Activated CD4-positive, alpha-beta memory T cell treated with anti-CD3 and anti-CD28 coated beads for 36 hours (primary cell): ENCODE measurements around the gene HARS1. TPM values are rescaled to one million over a fixed set of nuclear protein-coding genes. Genes with fewer than 3 reads are reported as not detected.
"Not testable (repeated sequence)": the region's sequence is repeated elsewhere in the genome, so short reads cannot be mapped to it uniquely, and the experiment has no call there.

Experiments
- CTCF ChIA-PET: fragments of 350-600 bp; sonication (Branson Sonifier 250); formaldehyde crosslinking; loops from one replicate; lab custom pipeline; 2021; ENCODE audit warnings: antibody characterized with exemption, inconsistent platforms; lab: Charles Lee
- POLR2A ChIA-PET: fragments of 350-600 bp; sonication (Branson Sonifier 250); formaldehyde crosslinking; loops from one replicate; lab custom pipeline; 2021; ENCODE audit warnings: antibody characterized with exemption; lab: Charles Lee
- DNase-seq: peaks from one replicate; pipeline ENCODE4 v3.0.0-alpha.2; 2020
- H3K27ac Mint-ChIP-seq: one replicate; pipeline ENCODE4 v1.8.0; 2021; ENCODE audit warnings: mixed read lengths
- H3K27me3 Mint-ChIP-seq: one replicate; pipeline ENCODE4 v1.8.0; 2021; ENCODE audit warnings: mixed read lengths
- H3K36me3 Mint-ChIP-seq: one replicate; pipeline ENCODE4 v1.8.0; 2021; ENCODE audit warnings: mixed read lengths
- H3K4me1 Mint-ChIP-seq: one replicate; pipeline ENCODE4 v1.8.0; 2021; ENCODE audit warnings: low read depth, mixed read lengths
- H3K4me3 Mint-ChIP-seq: one replicate; pipeline ENCODE4 v1.8.0; 2021; ENCODE audit warnings: mild to moderate bottlenecking, mixed read lengths
- H3K9me3 Mint-ChIP-seq: one replicate; pipeline ENCODE4 v1.8.0; 2021; ENCODE audit warnings: mixed read lengths
- intact Hi-C: fragments of 100-400 bp; cut with micrococcal nuclease; formaldehyde crosslinking; loops from one replicate; pipeline ENCODE4 v1.15.1; 2023
- total RNA-seq, 2 experiments: library from RNA; stranded (reverse); gene quantifications; one replicate each; pipeline ENCODE4 v1.2.3, GENCODE V29; 2021

Gene HARS1
- total RNA-seq: 10 to 100 TPM; 91.1 to 91.7 TPM

GRCh38 chr5:140690941-140691924 is at the start of gene HARS1, which contains the start of gene HARS2:
TSS of gene HARS1 (minus strand) at chr5:140691370. CDS start at chr5:140691304, 66 bp downstream.
TSS of gene HARS2 (plus strand) at chr5:140691455. CDS start at chr5:140691649, 194 bp downstream.
- no peaks in the 10 kb centered on the region for H3K27me3 Mint-ChIP-seq
- peak within 1 kb of the TSS; percentile 100 for H3K4me3 Mint-ChIP-seq
- H3K36me3 Mint-ChIP-seq: peaks cover 34% of the 10 kb centered on the region
- POLR2A ChIA-PET: interaction anchor here (0.5 to 2.8 kb wide), 17 partner anchors 10 to 933 kb away, joined by 3 to 23 read pairs (median 4); partner anchors contain the start of genes ANKHD1, DND1, IK and NDUFA2
- H3K27ac Mint-ChIP-seq: peak within 1 kb of the TSS; percentile 99
- H3K4me1 Mint-ChIP-seq: peaks cover 40% of the 10 kb centered on the region
- intact Hi-C loops: loop anchor here (1.0 kb wide), 5 partner anchors 9 to 290 kb away; partner anchors contain the start of genes ANKHD1, IK, NDUFA2 and WDR55
- DNase-seq: peak; percentile 92
- H3K9me3 Mint-ChIP-seq: no peaks in the 10 kb centered on the region
- CTCF ChIA-PET: interaction anchor here (0.6 to 2.1 kb wide), 5 partner anchors 9 to 289 kb away, joined by 3 to 11 read pairs (median 4); partner anchors contain the start of genes WDR55 and ZMAT2

- H3K27me3 Mint-ChIP-seq: peaks cover 28% of the 10 kb centered on the region
- intact Hi-C loops: no loop called here
- POLR2A ChIA-PET: no interaction called here
- no peak overlapping the region for H3K4me3 Mint-ChIP-seq
- no peaks in the 10 kb centered on the region for H3K4me1 Mint-ChIP-seq
- H3K27ac Mint-ChIP-seq: no peak overlapping the region
- DNase-seq: no peak
- CTCF ChIA-PET: no interaction called here
- H3K36me3 Mint-ChIP-seq: no peaks in the 10 kb centered on the region
- H3K9me3 Mint-ChIP-seq: peaks cover 15% of the 10 kb centered on the region
Measured at GRCh38 chr5:140737486-140737885, 46.3 kb upstream of the HARS1 start.

GRCh38 chr5:140734354-140734753 is 43.2 kb upstream of the HARS1 start:
- Mint-ChIP-seq H3K27me3 (peaks cover 33% of the 10 kb centered on the region), H3K4me3 (no peak overlapping the region), H3K27ac (no peak overlapping the region), H3K9me3 (peaks cover 5% of the 10 kb centered on the region), H3K36me3 (no peaks in the 10 kb centered on the region), H3K4me1 (no peaks in the 10 kb centered on the region)
- POLR2A ChIA-PET: no interaction called here
- no peak for DNase-seq
- CTCF ChIA-PET: no interaction called here
- intact Hi-C loops: no loop called here

- no peak for DNase-seq
- Mint-ChIP-seq H3K4me1 (no peaks in the 10 kb centered on the region), H3K36me3 (no peaks in the 10 kb centered on the region), H3K9me3 (peaks cover 5% of the 10 kb centered on the region), H3K27ac (no peak overlapping the region), H3K27me3 (peaks cover 33% of the 10 kb centered on the region), H3K4me3 (no peak overlapping the region)
- POLR2A ChIA-PET: no interaction called here
- intact Hi-C loops: no loop called here
- CTCF ChIA-PET: interaction anchor here (0.6 kb wide), 1 partner anchor 823 kb away, joined by 4 read pairs; no protein-coding TSS in a partner anchor
Measured at GRCh38 chr5:140733098-140733497, 41.9 kb upstream of the HARS1 start.

- peaks cover 18% of the 10 kb centered on the region for H3K27me3 Mint-ChIP-seq
- H3K4me1 Mint-ChIP-seq: peaks cover 8% of the 10 kb centered on the region
- H3K4me3 Mint-ChIP-seq: peak overlapping the region; percentile 80
- DNase-seq: peak; percentile 90
- H3K9me3 Mint-ChIP-seq: no peaks in the 10 kb centered on the region
- intact Hi-C loops: loop anchor here (1.0 kb wide), 2 partner anchors 8 to 15 kb away; no protein-coding TSS in a partner anchor
- ChIA-PET CTCF (interaction anchor here (0.9 to 2.1 kb wide), 6 partner anchors 15 to 481 kb away, joined by 3 to 9 read pairs (median 6); no protein-coding TSS in a partner anchor), POLR2A (interaction anchor here (0.5 to 1.8 kb wide), 5 partner anchors 15 to 380 kb away, joined by 3 to 8 read pairs (median 4); partner anchors contain the start of genes HARS1 and HARS2)
- H3K27ac Mint-ChIP-seq: peak overlapping the region; percentile 79
- H3K36me3 Mint-ChIP-seq: peaks cover 2% of the 10 kb centered on the region
Measured at GRCh38 chr5:140725799-140726471, 34.8 kb upstream of the HARS1 start.

- peaks cover 12% of the 10 kb centered on the region for H3K4me1 Mint-ChIP-seq
- CTCF ChIA-PET: interaction anchor here (0.7 to 2.0 kb wide), 4 partner anchors 10 to 369 kb away, joined by 3 to 6 read pairs (median 4); partner anchors contain the start of genes IK and NDUFA2
- not testable (repeated sequence) for H3K9me3 Mint-ChIP-seq, DNase-seq, H3K36me3 Mint-ChIP-seq, H3K4me3 Mint-ChIP-seq, H3K27ac Mint-ChIP-seq
- POLR2A ChIA-PET: interaction anchor here (0.7 kb wide), 1 partner anchor 37 kb away, joined by 3 read pairs; no protein-coding TSS in a partner anchor
- peaks cover 19% of the 10 kb centered on the region for H3K27me3 Mint-ChIP-seq
- intact Hi-C loops: loop anchor here (5.0 kb wide), 1 partner anchor 479 kb away; no protein-coding TSS in a partner anchor
Measured at GRCh38 chr5:140721395-140721794, 30.2 kb upstream of the HARS1 start.

- not testable (repeated sequence) for H3K4me3 Mint-ChIP-seq, H3K4me1 Mint-ChIP-seq, H3K36me3 Mint-ChIP-seq, DNase-seq, H3K9me3 Mint-ChIP-seq, H3K27ac Mint-ChIP-seq
- intact Hi-C loops: loop anchor here (1.0 to 5.0 kb wide), 2 partner anchors 347 to 478 kb away; no protein-coding TSS in a partner anchor
- ChIA-PET POLR2A (interaction anchor here (0.7 kb wide), 1 partner anchor 36 kb away, joined by 3 read pairs; no protein-coding TSS in a partner anchor), CTCF (interaction anchor here (0.7 to 2.7 kb wide), 16 partner anchors 10 to 644 kb away, joined by 3 to 19 read pairs (median 5); partner anchors contain the start of gene EIF4EBP3)
- peaks cover 15% of the 10 kb centered on the region for H3K27me3 Mint-ChIP-seq
Measured at GRCh38 chr5:140720738-140721137, 29.6 kb upstream of the HARS1 start.

- H3K36me3 Mint-ChIP-seq: no peaks in the 10 kb centered on the region
- H3K27ac Mint-ChIP-seq: no peak overlapping the region
- intact Hi-C loops: loop anchor here (1.0 kb wide), 1 partner anchor 8 kb away; no protein-coding TSS in a partner anchor
- H3K4me3 Mint-ChIP-seq: no peak overlapping the region
- ChIA-PET CTCF (interaction anchor here (0.5 to 2.7 kb wide), 5 partner anchors 8 to 478 kb away, joined by 3 to 19 read pairs (median 7); no protein-coding TSS in a partner anchor), POLR2A (interaction anchor here (0.6 kb wide), 1 partner anchor 314 kb away, joined by 7 read pairs; no protein-coding TSS in a partner anchor)
- H3K9me3 Mint-ChIP-seq: no peaks in the 10 kb centered on the region
- H3K27me3 Mint-ChIP-seq: peaks cover 10% of the 10 kb centered on the region
- no peak for DNase-seq
- H3K4me1 Mint-ChIP-seq: peaks cover 4% of the 10 kb centered on the region
Measured at GRCh38 chr5:140718266-140718592, 27.1 kb upstream of the HARS1 start.

GRCh38 chr5:140716238-140716637 is 25.1 kb upstream of the HARS1 start:
- intact Hi-C loops, POLR2A ChIA-PET, DNase-seq, H3K4me3 Mint-ChIP-seq, H3K36me3 Mint-ChIP-seq, H3K27me3 Mint-ChIP-seq, H3K27ac Mint-ChIP-seq, H3K9me3 Mint-ChIP-seq: not testable (repeated sequence)
- peaks cover 13% of the 10 kb centered on the region for H3K4me1 Mint-ChIP-seq
- CTCF ChIA-PET: interaction anchor here (1.5 kb wide), 1 partner anchor 344 kb away, joined by 3 read pairs; no protein-coding TSS in a partner anchor

GRCh38 chr5:140713562-140714094 is 22.5 kb upstream of the HARS1 start:
- no peak overlapping the region for H3K4me3 Mint-ChIP-seq
- POLR2A ChIA-PET: no interaction called here

More at GRCh38 chr5:140713562-140714094, 22.5 kb upstream of the HARS1 start:
- Mint-ChIP-seq H3K27me3 (no peaks in the 10 kb centered on the region), H3K36me3 (peaks cover 4% of the 10 kb centered on the region), H3K27ac (no peak overlapping the region), H3K9me3 (no peaks in the 10 kb centered on the region), H3K4me1 (peaks cover 14% of the 10 kb centered on the region)
- no peak for DNase-seq
- intact Hi-C loops: loop anchor here (5.0 kb wide), 1 partner anchor 351 kb away; the partner anchor contains the start of gene SLC4A9
- CTCF ChIA-PET: no interaction called here
